ENCODE data around the gene SLC35F3.

GRCh38 chr1:234219711-234220110, 315.2 kb downstream of the SLC35F3 start:
- no peak for TF ChIP-seq CTCF (conservative IDR thresholded peaks at IDR 0.05; ENCODE audit: low read length)
- TF ChIP-seq EZH2phosphoT487 (IDR thresholded peaks at IDR 0.05; ENCODE audit: borderline replicate concordance, low read depth, low read length), result no peak
